ENCODE data around the gene ANAPC15.

Gene ANAPC15

GRCh38 chr11:72085621-72086351, 26.7 kb downstream of the ANAPC15 start:
- DNase-seq (ENCODE audit: low read depth in 2 of 2, low spot score in 1 of 2) = no peak

- no peak for DNase-seq (ENCODE audit: low read depth in 2 of 2, low spot score in 1 of 2)
Observed at GRCh38 chr11:72084965-72085364, 27.5 kb downstream of the ANAPC15 start.

GRCh38 chr11:72084076-72084475, 28.4 kb downstream of the ANAPC15 start:
- no peak for DNase-seq (ENCODE audit: low read depth in 2 of 2, low spot score in 1 of 2)

GRCh38 chr11:72083414-72083813, 29.1 kb downstream of the ANAPC15 start:
- DNase-seq (ENCODE audit: low read depth in 2 of 2, low spot score in 1 of 2) = no peak

GRCh38 chr11:72081821-72082453, 30.6 kb downstream of the ANAPC15 start:
- no peak for DNase-seq (ENCODE audit: low read depth in 2 of 2, low spot score in 1 of 2)

GRCh38 chr11:72081184-72081644, 31.3 kb downstream of the ANAPC15 start:
- DNase-seq (ENCODE audit: low read depth in 2 of 2, low spot score in 1 of 2) = no peak

- DNase-seq (ENCODE audit: low read depth in 2 of 2, low spot score in 1 of 2) = peak; percentile 92 to 96
Observed at GRCh38 chr11:72080326-72081183, 31.9 kb downstream of the ANAPC15 start, which contains the start of the genes LRRC51 and NUMA1. Gene LRRC51 (plus strand): TSS chr11:72080850. CDS start chr11:72089084, 8,234 bp downstream. Gene NUMA1 (minus strand): TSS chr11:72080542. CDS start chr11:72035943, 44,599 bp downstream.

- DNase-seq (ENCODE audit: low read depth in 2 of 2, low spot score in 1 of 2) = no peak
Observed at GRCh38 chr11:72079819-72080325, 32.6 kb downstream of the ANAPC15 start.

- no peak for DNase-seq (ENCODE audit: low read depth in 2 of 2, low spot score in 1 of 2)
Observed at GRCh38 chr11:72078477-72078876, 34.0 kb downstream of the ANAPC15 start.

- DNase-seq (ENCODE audit: low read depth in 2 of 2, low spot score in 1 of 2) = no peak
Observed at GRCh38 chr11:72075756-72076155, 36.7 kb downstream of the ANAPC15 start.

- no peak for DNase-seq (ENCODE audit: low read depth in 2 of 2, low spot score in 1 of 2)
Observed at GRCh38 chr11:72075109-72075508, 37.4 kb downstream of the ANAPC15 start.

GRCh38 chr11:72072348-72072747, 40.1 kb downstream of the ANAPC15 start:
- DNase-seq (ENCODE audit: low read depth in 2 of 2, low spot score in 1 of 2) = no peak

GRCh38 chr11:72070491-72070890, 42.0 kb downstream of the ANAPC15 start:
- no peak for DNase-seq (ENCODE audit: low read depth in 2 of 2, low spot score in 1 of 2)

GRCh38 chr11:72069787-72070251, 42.7 kb downstream of the ANAPC15 start:
- no peak for DNase-seq (ENCODE audit: low read depth in 2 of 2, low spot score in 1 of 2)

- DNase-seq (ENCODE audit: low read depth in 2 of 2, low spot score in 1 of 2) = no peak
Observed at GRCh38 chr11:72069200-72069599, 43.3 kb downstream of the ANAPC15 start.

GRCh38 chr11:72067676-72068075, 44.8 kb downstream of the ANAPC15 start:
- DNase-seq (ENCODE audit: low read depth in 2 of 2, low spot score in 1 of 2) = no peak

GRCh38 chr11:72067266-72067665, 45.2 kb downstream of the ANAPC15 start:
- DNase-seq (ENCODE audit: low read depth in 2 of 2, low spot score in 1 of 2) = no peak

GRCh38 chr11:72066855-72067254, 45.6 kb downstream of the ANAPC15 start:
- no peak for DNase-seq (ENCODE audit: low read depth in 2 of 2, low spot score in 1 of 2)

GRCh38 chr11:72061739-72062396, 50.6 kb downstream of the ANAPC15 start:
- DNase-seq (ENCODE audit: low read depth in 2 of 2, low spot score in 1 of 2) = no peak

Measured in stimulated activated CD8-positive, alpha-beta memory T cell treated with anti-CD3 and anti-CD28 coated beads, Interleukin-4, amount 100 ng/mL, for 1 hour (primary cell).